Calu3 (cell line): ENCODE results near the gene B4GALT2. TPM values are rescaled to one million over a fixed set of nuclear protein-coding genes. Genes with fewer than 3 reads are reported as not detected.
A peak's percentile ranks its signal among the peaks of the same experiment; 100 is the strongest.

ENCODE experiments used
- BruUV-seq: library from RNA; stranded (reverse); fragments of 400-500 nt; replicated peaks from 2 replicates; lab custom pipeline; 2021; lab: Mats Ljungman, UMichigan
- CTCF ChIA-PET: fragments of 300-600 bp; sonication (Branson Sonifier 250); formaldehyde crosslinking; loops from one replicate; lab custom pipeline; 2022; ENCODE audit warnings: antibody characterized with exemption; lab: Charles Lee
- DNase-seq: peaks from one replicate; pipeline ENCODE4 v3.0.0; 2022
- H3K27ac Mint-ChIP-seq: one replicate; pipeline ENCODE4 v1.8.0; 2022; ENCODE audit warnings: mixed read lengths; ENCODE audit not compliant: unreplicated experiment
- H3K27me3 Mint-ChIP-seq: one replicate; pipeline ENCODE4 v1.8.0; 2022; ENCODE audit warnings: mixed read lengths; ENCODE audit not compliant: unreplicated experiment
- H3K36me3 Mint-ChIP-seq: one replicate; pipeline ENCODE4 v1.8.0; 2022; ENCODE audit warnings: mild to moderate bottlenecking, moderate library complexity, mixed read lengths; ENCODE audit not compliant: insufficient read depth, unreplicated experiment
- H3K4me1 Mint-ChIP-seq: one replicate; pipeline ENCODE4 v1.8.0; 2022; ENCODE audit warnings: mild to moderate bottlenecking, low read depth, mixed read lengths; ENCODE audit not compliant: unreplicated experiment
- H3K4me3 Mint-ChIP-seq: one replicate; pipeline ENCODE4 v1.8.0; 2022; ENCODE audit warnings: mild to moderate bottlenecking, low read depth, moderate library complexity, mixed read lengths; ENCODE audit not compliant: unreplicated experiment
- H3K9me3 Mint-ChIP-seq: one replicate; pipeline ENCODE4 v1.8.0; 2022; ENCODE audit warnings: low read depth, mixed read lengths; ENCODE audit not compliant: unreplicated experiment
- intact Hi-C: fragments of 100-400 bp; cut with micrococcal nuclease; formaldehyde crosslinking; loops from one replicate; pipeline ENCODE4 v1.10.0; 2022; ENCODE audit not compliant: unreplicated experiment
- total RNA-seq: library from RNA; stranded (reverse); gene quantifications from 2 replicates; pipeline ENCODE4 v1.2.3, GENCODE V29; 2022
- TF ChIP-seq, protein P1 (sequence below): fragments of 200-600 bp; IDR thresholded peaks from one replicate; pipeline ENCODE4 v1.8.0; 2022; ENCODE audit warnings: antibody characterized with exemption; ENCODE audit not compliant: unreplicated experiment

B4GALT2 gene
- total RNA-seq, 1 experiment from 2014 or later: 50.9 TPM

- Mint-ChIP-seq H3K36me3 (peaks cover 18% of the 10 kb centered on the region), H3K4me3 (no peak overlapping the region), H3K27ac (no peak overlapping the region), H3K4me1 (peaks cover 9% of the 10 kb centered on the region), H3K9me3 (no peaks in the 10 kb centered on the region), H3K27me3 (no peaks in the 10 kb centered on the region)
- intact Hi-C loops: no loop called here
- TF ChIP-seq, protein P1, sequence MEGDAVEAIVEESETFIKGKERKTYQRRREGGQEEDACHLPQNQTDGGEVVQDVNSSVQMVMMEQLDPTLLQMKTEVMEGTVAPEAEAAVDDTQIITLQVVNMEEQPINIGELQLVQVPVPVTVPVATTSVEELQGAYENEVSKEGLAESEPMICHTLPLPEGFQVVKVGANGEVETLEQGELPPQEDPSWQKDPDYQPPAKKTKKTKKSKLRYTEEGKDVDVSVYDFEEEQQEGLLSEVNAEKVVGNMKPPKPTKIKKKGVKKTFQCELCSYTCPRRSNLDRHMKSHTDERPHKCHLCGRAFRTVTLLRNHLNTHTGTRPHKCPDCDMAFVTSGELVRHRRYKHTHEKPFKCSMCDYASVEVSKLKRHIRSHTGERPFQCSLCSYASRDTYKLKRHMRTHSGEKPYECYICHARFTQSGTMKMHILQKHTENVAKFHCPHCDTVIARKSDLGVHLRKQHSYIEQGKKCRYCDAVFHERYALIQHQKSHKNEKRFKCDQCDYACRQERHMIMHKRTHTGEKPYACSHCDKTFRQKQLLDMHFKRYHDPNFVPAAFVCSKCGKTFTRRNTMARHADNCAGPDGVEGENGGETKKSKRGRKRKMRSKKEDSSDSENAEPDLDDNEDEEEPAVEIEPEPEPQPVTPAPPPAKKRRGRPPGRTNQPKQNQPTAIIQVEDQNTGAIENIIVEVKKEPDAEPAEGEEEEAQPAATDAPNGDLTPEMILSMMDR: no peak
- CTCF ChIA-PET: interaction anchor here (0.8 kb wide), 1 partner anchor 638 kb away, joined by 7 read pairs; no protein-coding TSS in a partner anchor
- no peak for DNase-seq
- BruUV-seq: no TSS peak
These were observed 29.2 kb downstream of the B4GALT2 start for GRCh38 chr1:44008259-44008658.

DNA sequence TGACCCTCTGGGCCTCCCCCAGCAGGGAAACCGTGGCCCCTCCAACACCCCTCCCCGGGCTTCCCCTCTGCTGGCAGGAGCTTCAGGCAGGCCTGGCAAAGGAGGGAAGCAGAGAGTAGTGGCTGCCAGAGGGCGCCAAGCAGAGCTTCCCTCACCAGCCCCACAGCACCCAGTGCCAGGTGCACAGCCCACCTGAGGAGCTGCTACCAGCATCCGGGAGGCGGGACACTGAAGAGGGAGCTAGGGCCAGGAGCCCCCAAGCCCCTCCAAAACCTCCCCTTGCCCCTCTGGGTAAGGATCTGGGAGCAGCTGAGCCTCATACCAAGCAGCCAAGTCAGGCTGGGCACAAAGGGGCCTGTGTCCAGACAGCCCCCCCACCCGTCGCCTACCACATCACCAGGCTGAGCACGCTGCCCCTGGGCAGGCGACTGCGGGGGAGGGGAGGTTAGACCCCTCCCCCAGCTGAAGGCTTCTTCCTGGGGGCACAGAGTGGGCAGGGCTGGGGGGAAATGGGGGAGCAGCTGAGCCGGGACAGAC is 32.0 kb downstream of the B4GALT2 start:
- intact Hi-C loops: no loop called here
- TF ChIP-seq, protein P1: no peak
- BruUV-seq: no TSS peak
- Mint-ChIP-seq H3K36me3 (peaks cover 7% of the 10 kb centered on the region), H3K9me3 (no peaks in the 10 kb centered on the region), H3K27ac (no peak overlapping the region), H3K27me3 (no peaks in the 10 kb centered on the region), H3K4me1 (peaks cover 9% of the 10 kb centered on the region), H3K4me3 (no peak overlapping the region)
- no peak for DNase-seq
- CTCF ChIA-PET: interaction anchor here (0.5 to 1.9 kb wide), 4 partner anchors 20 to 248 kb away, joined by 3 to 5 read pairs (median 4); partner anchors contain the start of gene SLC6A9

DNA sequence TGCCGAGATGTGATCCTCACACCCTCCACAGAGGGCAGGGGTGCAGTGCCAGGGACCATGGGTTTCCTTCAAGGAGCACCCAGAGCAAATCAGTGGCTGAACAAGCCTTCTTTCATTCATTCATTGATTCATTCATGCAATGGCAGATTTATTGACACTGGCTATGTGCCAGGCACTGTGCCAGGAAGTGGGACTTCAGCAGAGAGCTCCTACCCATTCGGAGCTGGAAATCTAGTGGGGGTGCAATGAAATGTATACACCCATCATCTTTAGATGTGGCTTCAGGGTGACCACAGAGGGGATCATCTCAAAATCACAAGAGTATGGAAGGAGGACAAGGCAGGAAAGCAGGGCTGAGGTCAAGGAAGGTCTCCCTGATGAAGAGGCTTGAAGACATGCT is 33.4 kb downstream of the B4GALT2 start:
- no TSS peak for BruUV-seq
- TF ChIP-seq, protein P1: no peak
- Mint-ChIP-seq H3K36me3 (peaks cover 12% of the 10 kb centered on the region), H3K4me1 (peaks cover 9% of the 10 kb centered on the region), H3K27ac (no peak overlapping the region), H3K9me3 (no peaks in the 10 kb centered on the region), H3K4me3 (peak overlapping the region; percentile 32), H3K27me3 (no peaks in the 10 kb centered on the region)
- CTCF ChIA-PET: interaction anchor here (0.6 to 1.9 kb wide), 4 partner anchors 12 to 36 kb away, joined by 3 to 7 read pairs (median 4); no protein-coding TSS in a partner anchor
- DNase-seq: peak; percentile 48
- intact Hi-C loops: loop anchor here (2.0 kb wide), 1 partner anchor 18 kb away; the partner anchor contains the start of gene SLC6A9

DNA sequence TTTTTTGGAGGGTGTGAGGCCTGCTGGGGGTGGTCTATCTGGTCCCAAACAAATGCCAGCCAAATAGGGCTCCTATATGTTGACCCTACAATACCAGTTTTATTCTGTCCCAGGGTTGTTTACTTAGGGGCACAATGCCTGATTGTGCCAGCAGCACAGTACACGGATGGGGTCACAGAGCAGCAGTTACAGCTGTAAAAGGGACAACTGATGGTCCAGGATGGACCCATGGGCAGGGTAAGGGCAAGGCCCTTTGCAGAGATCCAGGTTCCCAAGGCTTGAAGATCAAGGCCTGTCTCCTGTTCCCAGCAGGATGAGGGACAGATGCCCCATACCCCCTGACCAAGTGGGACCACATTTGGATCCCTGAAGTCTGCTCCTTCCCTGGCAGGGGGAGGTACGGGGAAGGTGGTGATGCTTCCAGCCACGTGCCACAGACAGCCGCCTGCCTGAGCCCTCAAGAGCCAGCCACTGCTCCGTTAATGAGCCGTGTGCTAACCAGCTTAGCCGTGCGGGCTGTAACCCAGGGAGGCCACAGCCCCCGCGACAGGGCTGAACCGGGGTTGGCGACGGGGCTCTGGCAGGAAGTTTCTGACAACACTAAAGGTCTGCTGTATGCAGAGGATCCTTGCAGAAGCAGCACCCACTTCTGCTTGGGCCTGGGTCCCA is 34.1 kb downstream of the B4GALT2 start:
- BruUV-seq: no TSS peak
- intact Hi-C loops: loop anchor here (2.0 kb wide), 1 partner anchor 18 kb away; the partner anchor contains the start of gene SLC6A9
- CTCF ChIA-PET: interaction anchor here (0.6 to 0.7 kb wide), 2 partner anchors 24 to 35 kb away, joined by 3 to 7 read pairs; no protein-coding TSS in a partner anchor
- no peak overlapping the region for H3K27ac Mint-ChIP-seq
- H3K36me3 Mint-ChIP-seq: peaks cover 8% of the 10 kb centered on the region
- no peaks in the 10 kb centered on the region for H3K27me3 Mint-ChIP-seq
- H3K4me3 Mint-ChIP-seq: no peak overlapping the region
- TF ChIP-seq, protein P1: no peak
- H3K9me3 Mint-ChIP-seq: no peaks in the 10 kb centered on the region
- H3K4me1 Mint-ChIP-seq: peaks cover 9% of the 10 kb centered on the region
- no peak for DNase-seq
